PC-9 (cell line): ENCODE measurements around the gene HPCAL4. TPM values are rescaled to one million over a fixed set of nuclear protein-coding genes. Genes with fewer than 3 reads are reported as not detected.

Source experiments
- BruUV-seq: library from RNA; stranded (reverse); fragments of 400-500 nt; replicated peaks from 2 replicates; lab custom pipeline; 2021; lab: Mats Ljungman, UMichigan
- CTCF ChIA-PET: fragments of 300-600 bp; sonication (Branson Sonifier 250); formaldehyde crosslinking; loops from one replicate; lab custom pipeline; 2022; ENCODE audit warnings: antibody characterized with exemption; lab: Charles Lee
- POLR2A ChIA-PET: fragments of 300-600 bp; sonication (Branson Sonifier 250); formaldehyde crosslinking; loops from one replicate; lab custom pipeline; 2022; ENCODE audit warnings: antibody characterized with exemption; ENCODE audit not compliant: unreplicated experiment; lab: Charles Lee
- DNase-seq, 2 experiments: peaks; one replicate each; pipeline versions ENCODE4 v3.0.0 to v3.0.0-alpha.2; 2015 to 2022; ENCODE audit warnings: mixed read lengths in 1 of 2
- H2AFZ ChIP-seq: fragments of 200-600 bp; sonication (generic); 2 replicates; pipeline ENCODE4 v1.8.1; 2017; ENCODE audit warnings: antibody characterized with exemption
- H3F3A ChIP-seq: fragments of 200-600 bp; sonication (generic); 2 replicates; pipeline ENCODE4 v1.8.1; 2017; ENCODE audit warnings: antibody characterized with exemption, mild to moderate bottlenecking, low read depth; ENCODE audit not compliant: insufficient read depth
- H3K27ac ChIP-seq: fragments of 200-600 bp; sonication (generic); 2 replicates; pipeline ENCODE4 v1.6.1; 2016; ENCODE audit warnings: mixed run types
- H3K27me3 ChIP-seq: fragments of 200-600 bp; sonication (generic); 2 replicates; pipeline ENCODE4 v1.6.1; 2016; ENCODE audit warnings: low read depth, mixed run types; ENCODE audit not compliant: insufficient read depth
- H3K36me3 ChIP-seq: fragments of 200-600 bp; sonication (generic); 2 replicates; pipeline ENCODE4 v1.6.1; 2016; ENCODE audit warnings: low read depth, mixed run types
- H3K4me1 ChIP-seq: fragments of 200-600 bp; sonication (generic); replicated peaks from 2 replicates; pipeline ENCODE4 v1.6.1; 2016; ENCODE audit warnings: mixed run types; ENCODE audit not compliant: insufficient read depth
- H3K4me2 ChIP-seq: fragments of 200-600 bp; sonication (generic); 2 replicates; pipeline ENCODE4 v1.6.1; 2017; ENCODE audit warnings: mixed run types
- H3K4me3 ChIP-seq: fragments of 200-600 bp; sonication (generic); 2 replicates; pipeline ENCODE4 v1.6.1; 2016; ENCODE audit warnings: mixed run types
- H3K79me2 ChIP-seq: fragments of 200-600 bp; sonication (generic); 2 replicates; pipeline ENCODE4 v1.6.1; 2017; ENCODE audit warnings: low read depth, mixed run types
- H3K9me2 ChIP-seq: fragments of 200-600 bp; sonication (generic); 2 replicates; pipeline ENCODE4 v1.8.1; 2017; ENCODE audit warnings: mild to moderate bottlenecking; ENCODE audit not compliant: insufficient read depth
- H3K9me3 ChIP-seq: fragments of 200-600 bp; sonication (generic); 2 replicates; pipeline ENCODE4 v1.8.1; 2016; ENCODE audit warnings: low read depth; ENCODE audit not compliant: insufficient read depth
- H4K20me1 ChIP-seq: fragments of 200-600 bp; sonication (generic); 2 replicates; pipeline ENCODE4 v1.8.1; 2017; ENCODE audit not compliant: insufficient read depth
- EZH2 ChIP-seq: fragments of 200-600 bp; sonication (generic); IDR thresholded peaks from 2 replicates; pipeline ENCODE4 v1.8.0; 2017; ENCODE audit warnings: antibody characterized with exemption, low read depth
- intact Hi-C: fragments of 100-400 bp; cut with micrococcal nuclease; formaldehyde crosslinking; loops from one replicate; pipeline ENCODE4 v1.10.0; 2022; ENCODE audit not compliant: unreplicated experiment
- total RNA-seq: library from RNA; stranded (reverse); gene quantifications from 2 replicates; pipeline ENCODE4 v1.2.3, GENCODE V29; 2021
- TF ChIP-seq, protein P1 (sequence below): fragments of 200-600 bp; sonication (generic); conservative IDR thresholded peaks from 2 replicates; pipeline ENCODE4 v1.6.1; 2017; ENCODE audit warnings: mixed run types, antibody characterized with exemption, mild to moderate bottlenecking, moderate library complexity

HPCAL4 gene
- total RNA-seq, 1 experiment from 2014 or later = 0.07 TPM

DNA sequence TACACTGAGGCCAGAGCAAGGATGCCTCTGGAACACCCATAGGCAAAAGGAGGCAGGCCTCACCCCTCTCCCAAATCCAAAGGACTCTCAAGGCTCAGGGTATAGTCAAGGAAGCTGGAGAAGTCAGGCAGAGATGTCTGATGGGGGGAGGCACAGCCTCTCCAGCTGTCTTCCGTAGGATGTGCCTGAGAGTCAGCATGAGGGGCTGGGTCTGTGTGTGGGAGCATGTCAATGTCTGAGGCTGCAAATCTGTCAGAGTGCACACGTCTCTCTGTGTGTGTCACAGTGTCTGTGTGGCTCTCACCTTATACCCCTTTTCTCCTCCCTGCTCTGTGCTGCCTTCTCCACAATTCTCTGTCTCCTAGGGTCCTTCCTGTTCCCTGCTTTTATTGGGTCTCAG is 4.0 kb downstream of the HPCAL4 start:
- CTCF ChIA-PET = no interaction called here
- Histone ChIP-seq H3K9me3 (no peaks in the 10 kb centered on the region), H3K36me3 (no peaks in the 10 kb centered on the region), H3F3A (peaks cover 8% of the 10 kb centered on the region; the same call in 1 of the 2 replicates), H3K4me2 (no peak overlapping the region), H3K9me2 (no peaks in the 10 kb centered on the region), H4K20me1 (no peaks in the 10 kb centered on the region), H3K27me3 (peaks cover 3% of the 10 kb centered on the region; the same call in 1 of the 2 replicates), H3K79me2 (no peaks in the 10 kb centered on the region), H3K4me1 (peaks cover 15% of the 10 kb centered on the region), H3K4me3 (no peak overlapping the region), H3K27ac (no peak overlapping the region), H2AFZ (no peak overlapping the region)
- no TSS peak for BruUV-seq
- no peak for DNase-seq
- intact Hi-C loops = no loop called here
- no peak for TF ChIP-seq EZH2
- TF ChIP-seq, protein P1, sequence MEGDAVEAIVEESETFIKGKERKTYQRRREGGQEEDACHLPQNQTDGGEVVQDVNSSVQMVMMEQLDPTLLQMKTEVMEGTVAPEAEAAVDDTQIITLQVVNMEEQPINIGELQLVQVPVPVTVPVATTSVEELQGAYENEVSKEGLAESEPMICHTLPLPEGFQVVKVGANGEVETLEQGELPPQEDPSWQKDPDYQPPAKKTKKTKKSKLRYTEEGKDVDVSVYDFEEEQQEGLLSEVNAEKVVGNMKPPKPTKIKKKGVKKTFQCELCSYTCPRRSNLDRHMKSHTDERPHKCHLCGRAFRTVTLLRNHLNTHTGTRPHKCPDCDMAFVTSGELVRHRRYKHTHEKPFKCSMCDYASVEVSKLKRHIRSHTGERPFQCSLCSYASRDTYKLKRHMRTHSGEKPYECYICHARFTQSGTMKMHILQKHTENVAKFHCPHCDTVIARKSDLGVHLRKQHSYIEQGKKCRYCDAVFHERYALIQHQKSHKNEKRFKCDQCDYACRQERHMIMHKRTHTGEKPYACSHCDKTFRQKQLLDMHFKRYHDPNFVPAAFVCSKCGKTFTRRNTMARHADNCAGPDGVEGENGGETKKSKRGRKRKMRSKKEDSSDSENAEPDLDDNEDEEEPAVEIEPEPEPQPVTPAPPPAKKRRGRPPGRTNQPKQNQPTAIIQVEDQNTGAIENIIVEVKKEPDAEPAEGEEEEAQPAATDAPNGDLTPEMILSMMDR = no peak
- POLR2A ChIA-PET = no interaction called here

- CTCF ChIA-PET = no interaction called here
These were observed 6.2 kb downstream of the HPCAL4 start for GRCh38 chr1:39685071-39685470.

GRCh38 chr1:39684313-39684664 is 6.9 kb downstream of the HPCAL4 start:
- no TSS peak for BruUV-seq
- Histone ChIP-seq H3K27me3 (no peaks in the 10 kb centered on the region), H3K4me3 (no peak overlapping the region), H2AFZ (no peak overlapping the region), H3F3A (peaks cover 6% of the 10 kb centered on the region; the same call in 1 of the 2 replicates), H3K4me1 (peaks cover 11% of the 10 kb centered on the region), H3K79me2 (no peaks in the 10 kb centered on the region), H3K27ac (no peak overlapping the region), H3K9me2 (no peaks in the 10 kb centered on the region), H3K9me3 (no peaks in the 10 kb centered on the region), H4K20me1 (no peaks in the 10 kb centered on the region), H3K4me2 (no peak overlapping the region), H3K36me3 (no peaks in the 10 kb centered on the region)
- intact Hi-C loops = no loop called here
- no peak for DNase-seq
- TF ChIP-seq, protein P1 = no peak
- no peak for TF ChIP-seq EZH2
- CTCF ChIA-PET = no interaction called here
- POLR2A ChIA-PET = interaction anchor here (0.6 kb wide), 1 partner anchor 29 kb away, joined by 4 read pairs; no protein-coding TSS in a partner anchor

More at GRCh38 chr1:39685071-39685470, 6.2 kb downstream of the HPCAL4 start:
- POLR2A ChIA-PET = no interaction called here
- DNase-seq = no peak
- no peak overlapping the region for H2AFZ ChIP-seq
- intact Hi-C loops = no loop called here
- H3K79me2 ChIP-seq = no peaks in the 10 kb centered on the region
- H3K4me2 ChIP-seq = no peak overlapping the region
- H3K27ac ChIP-seq = no peak overlapping the region
- BruUV-seq = no TSS peak
- no peaks in the 10 kb centered on the region for H3K27me3 ChIP-seq
- no peak overlapping the region for H3K4me3 ChIP-seq
- TF ChIP-seq, protein P1 = no peak
- no peak for TF ChIP-seq EZH2
- no peaks in the 10 kb centered on the region for H4K20me1 ChIP-seq
- peaks cover 11% of the 10 kb centered on the region for H3K4me1 ChIP-seq
- no peaks in the 10 kb centered on the region for H3K9me3 ChIP-seq
- no peaks in the 10 kb centered on the region for H3K9me2 ChIP-seq
- H3F3A ChIP-seq = peaks cover 8% of the 10 kb centered on the region; the same call in 1 of the 2 replicates
- H3K36me3 ChIP-seq = no peaks in the 10 kb centered on the region
